Nephron progenitor cell (in vitro differentiated cells): ENCODE results near the gene ADPRHL1.

ENCODE experiments used
- DNase-seq: peaks from one replicate; pipeline ENCODE4 v3.0.0; 2021
- H3K27ac Mint-ChIP-seq: 2 replicates; pipeline ENCODE4 v1.8.0; 2021; ENCODE audit warnings: mild to moderate bottlenecking, moderate library complexity, mixed read lengths
- H3K27me3 Mint-ChIP-seq: 2 replicates; pipeline ENCODE4 v1.8.0; 2021; ENCODE audit warnings: mild to moderate bottlenecking, low read depth, mixed read lengths; ENCODE audit not compliant: poor library complexity
- H3K36me3 Mint-ChIP-seq: 2 replicates; pipeline ENCODE4 v1.8.0; 2021; ENCODE audit warnings: low read depth, mixed read lengths
- H3K4me1 Mint-ChIP-seq: 2 replicates; pipeline ENCODE4 v1.8.0; 2021; ENCODE audit warnings: mixed read lengths
- H3K4me3 Mint-ChIP-seq: 2 replicates; pipeline ENCODE4 v1.8.0; 2021; ENCODE audit warnings: mild to moderate bottlenecking, moderate library complexity, mixed read lengths
- H3K9me3 Mint-ChIP-seq: 2 replicates; pipeline ENCODE4 v1.8.0; 2021; ENCODE audit warnings: mild to moderate bottlenecking, moderate library complexity, mixed read lengths
- CTCF ChIP-seq: fragments of 200-600 bp; sonication (generic); IDR thresholded peaks from 2 replicates; pipeline ENCODE4 v1.5.0; 2021; ENCODE audit warnings: antibody characterized with exemption

The ADPRHL1 gene

GRCh38 chr13:113457510-113457909 lies 4.2 kb upstream of the ADPRHL1 start:
- Mint-ChIP-seq H3K4me1 (peaks cover 24% of the 10 kb centered on the region), H3K9me3 (no peaks in the 10 kb centered on the region), H3K36me3 (peaks cover 62% of the 10 kb centered on the region), H3K27me3 (peaks cover 4% of the 10 kb centered on the region), H3K4me3 (no peak overlapping the region), H3K27ac (no peak overlapping the region)
- TF ChIP-seq CTCF: no peak
- DNase-seq: no peak

- Mint-ChIP-seq H3K27me3 (peaks cover 4% of the 10 kb centered on the region), H3K9me3 (no peaks in the 10 kb centered on the region), H3K4me3 (no peak overlapping the region), H3K27ac (peak overlapping the region; percentile 25), H3K4me1 (peaks cover 28% of the 10 kb centered on the region), H3K36me3 (peaks cover 61% of the 10 kb centered on the region)
- TF ChIP-seq CTCF: no peak
- no peak for DNase-seq
Measured at GRCh38 chr13:113456116-113456702, 2.9 kb upstream of the ADPRHL1 start.

GRCh38 chr13:113455384-113455783 lies 2.1 kb upstream of the ADPRHL1 start:
- DNase-seq: no peak
- Mint-ChIP-seq H3K9me3 (no peaks in the 10 kb centered on the region), H3K36me3 (peaks cover 63% of the 10 kb centered on the region), H3K27me3 (peaks cover 4% of the 10 kb centered on the region), H3K27ac (no peak overlapping the region), H3K4me3 (no peak overlapping the region), H3K4me1 (peaks cover 32% of the 10 kb centered on the region)
- TF ChIP-seq CTCF: no peak

GRCh38 chr13:113454936-113455335 lies 1.6 kb upstream of the ADPRHL1 start:
- Mint-ChIP-seq H3K27me3 (peaks cover 4% of the 10 kb centered on the region), H3K27ac (no peak overlapping the region), H3K36me3 (peaks cover 64% of the 10 kb centered on the region), H3K9me3 (no peaks in the 10 kb centered on the region), H3K4me1 (peaks cover 37% of the 10 kb centered on the region), H3K4me3 (no peak overlapping the region)
- DNase-seq: no peak
- TF ChIP-seq CTCF: no peak

- TF ChIP-seq CTCF: no peak
- peaks cover 46% of the 10 kb centered on the region for H3K4me1 Mint-ChIP-seq
- no peak for DNase-seq
- H3K9me3 Mint-ChIP-seq: no peaks in the 10 kb centered on the region
- no peak overlapping the region for H3K27ac Mint-ChIP-seq
- H3K4me3 Mint-ChIP-seq: peak overlapping the region; percentile 40
- peaks cover 52% of the 10 kb centered on the region for H3K36me3 Mint-ChIP-seq
- H3K27me3 Mint-ChIP-seq: peaks cover 4% of the 10 kb centered on the region
Measured at GRCh38 chr13:113452466-113452865, 822 bp downstream of the ADPRHL1 start.

- Mint-ChIP-seq H3K4me3 (no peak overlapping the region), H3K9me3 (no peaks in the 10 kb centered on the region), H3K4me1 (peaks cover 46% of the 10 kb centered on the region), H3K36me3 (peaks cover 51% of the 10 kb centered on the region), H3K27ac (no peak overlapping the region), H3K27me3 (peaks cover 4% of the 10 kb centered on the region)
- no peak for TF ChIP-seq CTCF
- DNase-seq: no peak
Measured at GRCh38 chr13:113451951-113452421, 1.3 kb downstream of the ADPRHL1 start.
